Right atrium auricular region (tissue), 2 donors: ENCODE data around the gene ITGA8. TPM values are rescaled to one million over a fixed set of nuclear protein-coding genes. Genes with fewer than 3 reads are reported as not detected.

Experiments
- DNase-seq: peaks from one replicate; pipeline ENCODE4 v3.0.0-alpha.2; 2019; ENCODE audit warnings: low spot score
- H3K27ac ChIP-seq, 2 donors: fragments of 200-600 bp; sonication (generic); 1 replicate in 1 of 2; 2 replicates in 1 of 2; pipeline ENCODE4 v1.5.1; 2016 to 2019
- H3K27me3 ChIP-seq, 2 donors: fragments of 200-600 bp; sonication (generic); one replicate each; pipeline versions ENCODE4 v1.5.1 to v1.6.0; 2017 to 2019
- H3K36me3 ChIP-seq: fragments of 200-600 bp; sonication (generic); one replicate; pipeline ENCODE4 v1.5.1; 2016
- H3K4me1 ChIP-seq, 2 donors: fragments of 200-600 bp; sonication (generic); one replicate each; pipeline versions ENCODE4 v1.5.1 to v1.6.0; 2017 to 2019
- H3K4me3 ChIP-seq, 2 donors: fragments of 200-600 bp; sonication (generic); 1 replicate in 1 of 2; 2 replicates in 1 of 2; pipeline ENCODE4 v1.5.1; 2017 to 2019; ENCODE audit warnings: mild to moderate bottlenecking in 1 of 2, moderate library complexity in 1 of 2
- H3K9me3 ChIP-seq, 2 donors: fragments of 200-600 bp; sonication (generic); one replicate each; pipeline ENCODE4 v1.5.1; 2019
- CTCF ChIP-seq, 2 donors: fragments of 200-600 bp; sonication (generic); IDR thresholded peaks; one replicate each; pipeline ENCODE4 v1.5.1; 2019; ENCODE audit warnings: antibody characterized with exemption in 2 of 2
- total RNA-seq, 2 donors: library from RNA; depleted of rRNA; stranded (reverse); fragments of >200 nt; gene quantifications; one replicate each; pipeline ENCODE4 v1.1.0, GENCODE V29; 2016

Gene ITGA8
- total RNA-seq, 2 donors from 2014 or later = 4.9 to 6.4 TPM

- no peaks in the 10 kb centered on the region for H3K27me3 ChIP-seq
- no peaks in the 10 kb centered on the region for H3K36me3 ChIP-seq
- no peak for DNase-seq
- no peaks in the 10 kb centered on the region for H3K9me3 ChIP-seq
- TF ChIP-seq CTCF (IDR thresholded peaks at IDR 0.05) = no peak
- no peak overlapping the region for H3K4me3 ChIP-seq
- H3K4me1 ChIP-seq = no peaks in the 10 kb centered on the region
- H3K27ac ChIP-seq = no peak overlapping the region
These were observed 26.0 kb upstream of the ITGA8 start for GRCh38 chr10:15745751-15746150.

GRCh38 chr10:15744217-15744865 lies 24.6 kb upstream of the ITGA8 start:
- Histone ChIP-seq H3K27me3 (no peaks in the 10 kb centered on the region), H3K27ac (no peak overlapping the region), H3K4me3 (no peak overlapping the region), H3K9me3 (no peaks in the 10 kb centered on the region), H3K4me1 (no peaks in the 10 kb centered on the region), H3K36me3 (no peaks in the 10 kb centered on the region)
- no peak for DNase-seq
- TF ChIP-seq CTCF (IDR thresholded peaks at IDR 0.05) = peak in 1 of 2 donors; percentile 54

- H3K27me3 ChIP-seq = no peaks in the 10 kb centered on the region
- DNase-seq = no peak
- H3K9me3 ChIP-seq = no peaks in the 10 kb centered on the region
- no peak overlapping the region for H3K4me3 ChIP-seq
- H3K36me3 ChIP-seq = no peaks in the 10 kb centered on the region
- H3K4me1 ChIP-seq = no peaks in the 10 kb centered on the region
- TF ChIP-seq CTCF (IDR thresholded peaks at IDR 0.05) = no peak
- H3K27ac ChIP-seq = no peak overlapping the region
These were observed 23.7 kb upstream of the ITGA8 start for GRCh38 chr10:15743443-15743842.

GRCh38 chr10:15742836-15743235 lies 23.1 kb upstream of the ITGA8 start:
- TF ChIP-seq CTCF (IDR thresholded peaks at IDR 0.05) = no peak
- Histone ChIP-seq H3K27me3 (no peaks in the 10 kb centered on the region), H3K4me1 (no peaks in the 10 kb centered on the region), H3K4me3 (no peak overlapping the region), H3K9me3 (no peaks in the 10 kb centered on the region), H3K36me3 (no peaks in the 10 kb centered on the region), H3K27ac (no peak overlapping the region)
- DNase-seq = no peak

- no peaks in the 10 kb centered on the region for H3K27me3 ChIP-seq
- H3K4me1 ChIP-seq = no peaks in the 10 kb centered on the region
- no peak for TF ChIP-seq CTCF (IDR thresholded peaks at IDR 0.05)
- no peak overlapping the region for H3K27ac ChIP-seq
- no peak for DNase-seq
- no peaks in the 10 kb centered on the region for H3K36me3 ChIP-seq
- no peaks in the 10 kb centered on the region for H3K9me3 ChIP-seq
- H3K4me3 ChIP-seq = no peak overlapping the region
These were observed 22.4 kb upstream of the ITGA8 start for GRCh38 chr10:15742102-15742501.

- DNase-seq = no peak
- Histone ChIP-seq H3K4me1 (no peaks in the 10 kb centered on the region), H3K36me3 (no peaks in the 10 kb centered on the region), H3K4me3 (no peak overlapping the region), H3K9me3 (no peaks in the 10 kb centered on the region), H3K27me3 (no peaks in the 10 kb centered on the region), H3K27ac (no peak overlapping the region)
- no peak for TF ChIP-seq CTCF (IDR thresholded peaks at IDR 0.05)
These were observed 21.9 kb upstream of the ITGA8 start for GRCh38 chr10:15741581-15741980.
